HG03469 (cell line): ENCODE measurements around the gene C10orf71.

Experiments
- ATAC-seq: cut with Tn5 transposase; IDR thresholded peaks from one replicate; pipeline ENCODE4 v1.9.1; 2021; ENCODE audit warnings: mild to moderate bottlenecking, moderate library complexity, moderate number of reproducible peaks; ENCODE audit not compliant: unreplicated experiment

C10orf71 gene

DNA sequence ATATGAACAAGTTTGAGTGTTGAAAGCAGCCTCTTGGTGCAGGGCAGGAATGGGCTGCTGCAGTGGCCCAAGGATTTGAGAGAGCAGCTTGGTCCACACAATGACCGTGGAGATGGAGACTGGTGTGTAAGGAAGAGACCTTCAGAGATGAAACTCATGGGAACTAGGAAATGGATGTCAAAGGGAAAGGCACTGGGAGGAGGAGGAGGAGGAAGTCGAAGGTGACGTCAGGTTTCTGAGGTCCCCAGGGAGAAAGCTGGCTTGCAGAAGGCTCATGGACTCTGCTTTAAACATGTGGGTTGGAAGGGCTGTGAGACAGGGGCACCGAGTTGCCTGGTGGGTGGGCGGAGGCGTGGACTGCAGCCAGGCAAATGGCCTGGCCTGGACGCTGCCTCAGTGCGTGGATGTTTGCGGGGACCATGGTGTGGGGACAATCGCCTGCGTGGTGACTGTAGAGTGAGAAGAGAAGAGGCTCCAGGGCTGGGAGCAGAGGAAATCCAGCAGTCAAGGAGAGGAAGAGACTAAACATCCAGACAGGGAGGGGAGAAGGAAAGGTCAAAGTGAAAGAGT lies 14.6 kb downstream of the C10orf71 start:
- no peak for ATAC-seq

- ATAC-seq: no peak
These were observed 15.8 kb downstream of the C10orf71 start for GRCh38 chr10:49314806-49315205.

GRCh38 chr10:49318028-49318427 lies 19.1 kb downstream of the C10orf71 start:
- no peak for ATAC-seq

DNA sequence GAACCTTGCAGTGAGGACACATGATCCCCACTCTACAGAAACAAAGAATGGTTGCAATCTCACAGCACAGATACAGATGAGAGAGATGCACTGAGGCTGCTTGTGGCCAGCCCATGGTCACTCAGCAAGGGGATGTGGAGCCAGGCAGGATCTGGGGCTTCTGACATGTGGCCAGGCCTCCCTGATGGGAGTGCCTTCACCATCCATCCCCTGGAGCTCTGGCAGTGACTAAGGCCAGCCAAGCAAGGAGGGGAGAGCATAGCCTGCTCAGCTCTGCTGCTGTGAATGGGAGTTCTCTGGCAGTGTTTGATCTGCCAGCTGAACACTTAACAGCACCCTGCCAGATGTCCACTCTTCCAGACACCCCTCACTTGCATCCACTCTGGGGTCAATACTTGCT lies 19.8 kb downstream of the C10orf71 start:
- no peak for ATAC-seq

DNA sequence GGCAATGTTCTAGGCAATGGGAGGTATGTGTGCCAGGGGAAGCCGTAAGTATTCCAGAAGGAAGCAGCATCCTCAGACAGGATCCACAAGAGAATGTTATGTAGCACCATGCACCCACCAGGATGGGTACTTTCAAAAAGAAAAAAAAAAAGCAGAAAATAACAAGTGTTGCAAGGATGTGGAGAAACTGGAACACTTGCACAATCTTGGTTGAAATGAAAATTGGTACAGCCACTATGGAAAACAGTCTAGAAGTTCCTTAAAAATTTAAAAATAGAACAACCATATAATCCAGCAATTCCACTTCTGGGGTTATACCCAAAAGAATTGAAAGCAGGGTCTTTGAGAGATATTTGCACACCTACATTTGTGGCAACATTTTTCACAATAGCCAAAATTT lies 20.2 kb downstream of the C10orf71 start:
- no peak for ATAC-seq

DNA sequence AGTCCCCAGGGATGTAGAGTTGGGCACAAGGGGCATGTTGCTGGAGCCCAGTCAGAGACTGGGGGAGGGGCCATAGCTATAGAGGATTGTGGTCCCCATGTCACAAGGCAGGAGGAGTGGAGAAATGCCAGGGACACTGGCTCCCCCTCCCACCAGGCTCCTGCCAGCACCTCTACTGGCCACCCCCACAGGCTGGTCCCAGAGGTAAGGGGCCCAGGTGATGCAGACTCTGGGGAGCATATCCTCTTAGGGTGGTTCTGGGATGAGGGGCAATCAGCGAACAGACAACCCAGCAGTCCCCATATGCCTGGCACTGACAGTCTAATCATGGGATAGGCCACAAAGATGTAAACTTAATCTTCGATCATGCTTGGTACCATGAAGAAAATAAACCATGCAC lies 21.2 kb downstream of the C10orf71 start:
- no peak for ATAC-seq

GRCh38 chr10:49321021-49321420 lies 22.1 kb downstream of the C10orf71 start:
- ATAC-seq: no peak

DNA sequence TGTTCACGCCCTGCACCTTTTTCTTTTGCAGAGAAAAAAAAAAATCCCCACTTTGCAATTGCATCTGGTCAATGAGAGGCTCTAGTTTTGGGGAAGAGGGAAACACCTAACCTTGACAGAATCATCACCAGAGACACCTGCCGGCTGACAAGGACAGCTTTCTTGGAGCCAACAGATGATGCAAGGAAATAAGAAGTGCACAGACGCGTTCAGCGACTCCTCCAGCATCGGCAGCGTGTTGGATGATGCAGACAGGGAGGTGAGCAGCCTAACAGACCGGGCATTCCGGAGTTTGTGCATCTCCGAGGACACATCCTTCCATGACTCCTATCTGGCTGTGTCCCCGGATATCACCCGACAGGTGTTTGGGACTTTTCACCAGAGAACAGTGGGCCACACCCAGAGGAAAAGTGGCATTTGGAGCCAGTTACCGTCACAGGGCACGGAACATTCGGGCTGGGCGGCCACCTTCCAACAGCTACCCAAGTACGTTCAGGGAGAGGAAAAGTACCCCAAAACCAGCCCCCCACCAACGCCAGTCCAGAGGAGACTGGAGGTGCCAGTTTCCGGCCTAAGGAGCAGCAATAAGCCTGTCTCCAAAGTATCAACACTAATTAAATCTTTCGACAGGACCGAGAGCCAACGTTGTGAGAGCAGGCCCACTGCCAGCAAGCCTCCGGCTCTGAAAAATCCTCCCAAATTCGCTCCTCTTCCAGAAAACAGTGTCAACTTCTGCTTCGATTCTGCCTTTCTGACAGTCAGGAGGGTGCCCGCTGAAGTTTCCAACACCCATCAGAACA lies 23.6 kb downstream of the C10orf71 start:
- no peak for ATAC-seq

DNA sequence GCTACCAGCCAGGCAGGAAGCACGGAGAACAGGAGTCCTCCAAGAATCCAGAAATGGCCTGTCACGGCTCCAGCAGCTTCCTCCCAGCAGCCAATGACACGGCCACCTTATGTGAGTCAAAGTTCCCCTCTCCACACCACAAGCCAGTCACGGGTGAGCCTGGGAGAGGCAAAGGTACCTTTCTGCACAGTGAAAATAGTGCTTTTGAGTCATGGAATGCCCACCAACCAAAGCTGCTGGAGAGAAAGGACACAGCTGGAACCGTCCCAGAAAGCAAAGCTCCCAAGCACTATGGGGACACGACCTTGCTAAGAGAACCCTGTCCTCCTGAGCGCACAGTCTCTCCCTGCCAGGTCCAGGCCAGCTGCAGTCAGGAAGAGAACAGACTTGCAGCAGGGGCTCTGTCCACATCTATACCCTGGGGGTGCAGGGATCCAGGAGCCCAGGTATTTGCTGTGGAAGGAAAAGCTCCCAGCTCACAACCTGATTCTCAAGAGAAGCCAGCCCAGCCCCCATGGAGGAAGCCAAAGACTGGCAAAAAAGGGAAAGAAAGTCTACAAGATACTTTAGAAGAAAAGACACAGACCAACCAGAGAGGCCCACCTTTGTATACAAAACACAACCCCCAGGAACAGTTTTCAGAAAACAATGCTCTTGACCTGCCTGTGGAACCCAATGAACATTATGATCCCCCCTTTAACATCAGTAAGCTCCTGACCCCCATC lies 24.4 kb downstream of the C10orf71 start:
- ATAC-seq: no peak

- no peak for ATAC-seq
These were observed 24.9 kb downstream of the C10orf71 start for GRCh38 chr10:49323896-49324270.

DNA sequence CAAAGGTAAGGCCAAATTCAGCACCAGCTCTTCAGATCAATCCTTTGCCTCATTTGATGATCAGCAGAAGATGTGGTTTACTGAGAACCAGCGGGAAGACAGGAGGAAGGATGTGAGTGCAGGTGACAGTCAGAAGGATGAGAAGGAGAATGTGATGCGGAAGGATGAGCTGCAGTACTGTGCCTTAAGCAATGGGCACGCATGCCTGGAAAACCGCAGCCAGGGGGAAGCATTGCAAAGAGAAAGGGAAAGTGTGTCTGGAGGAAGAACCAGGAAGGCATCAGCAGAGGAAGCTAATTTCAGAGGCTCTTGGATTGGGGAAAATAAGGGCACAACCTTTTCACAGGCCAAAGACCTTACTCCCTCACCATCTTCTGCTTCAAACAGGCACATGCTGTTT lies 25.7 kb downstream of the C10orf71 start:
- no peak for ATAC-seq

GRCh38 chr10:49325131-49325915 lies 26.4 kb downstream of the C10orf71 start:
- no peak for ATAC-seq

DNA sequence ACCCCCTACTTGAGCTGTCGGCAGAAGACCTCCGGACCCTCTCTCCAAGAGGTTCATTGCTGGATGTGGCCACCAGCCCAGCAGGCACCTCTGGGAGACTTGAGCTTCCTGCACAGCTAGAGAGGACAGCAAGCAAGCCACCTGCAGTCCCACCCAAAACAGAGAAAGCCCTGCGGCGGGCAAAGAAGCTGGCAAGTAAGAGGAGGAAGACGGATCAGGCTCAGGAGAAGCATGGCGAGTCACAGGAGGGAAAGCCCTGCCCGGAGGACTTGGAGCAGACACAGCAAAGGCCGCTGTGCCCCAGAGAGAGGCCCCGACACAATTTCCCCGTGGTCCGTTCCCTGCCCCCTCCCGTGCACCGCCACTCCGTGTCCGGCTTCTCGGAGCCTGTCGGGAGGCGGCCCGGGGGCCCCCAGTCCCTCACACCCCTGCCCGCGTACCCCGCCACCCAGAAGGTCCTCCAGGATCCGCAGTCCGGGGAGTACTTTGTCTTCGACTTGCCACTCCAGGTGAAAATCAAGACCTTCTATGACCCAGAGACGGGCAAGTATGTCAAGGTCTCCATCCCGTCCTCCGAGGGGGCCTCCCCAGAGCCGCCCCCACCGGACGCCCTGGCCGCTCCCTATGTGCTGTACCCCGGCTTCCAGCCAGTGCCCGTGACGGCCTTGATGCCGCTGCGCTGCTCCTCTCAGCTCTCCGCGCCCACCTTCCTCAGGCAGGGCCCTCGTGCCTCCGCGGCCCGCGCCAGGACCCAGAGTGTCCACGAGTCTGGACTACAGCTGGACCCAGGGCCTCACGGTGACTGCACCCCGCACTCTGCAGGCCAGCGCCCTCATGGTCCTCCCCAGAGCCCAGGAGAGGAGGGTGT lies 27.2 kb downstream of the C10orf71 start:
- ATAC-seq: no peak

DNA sequence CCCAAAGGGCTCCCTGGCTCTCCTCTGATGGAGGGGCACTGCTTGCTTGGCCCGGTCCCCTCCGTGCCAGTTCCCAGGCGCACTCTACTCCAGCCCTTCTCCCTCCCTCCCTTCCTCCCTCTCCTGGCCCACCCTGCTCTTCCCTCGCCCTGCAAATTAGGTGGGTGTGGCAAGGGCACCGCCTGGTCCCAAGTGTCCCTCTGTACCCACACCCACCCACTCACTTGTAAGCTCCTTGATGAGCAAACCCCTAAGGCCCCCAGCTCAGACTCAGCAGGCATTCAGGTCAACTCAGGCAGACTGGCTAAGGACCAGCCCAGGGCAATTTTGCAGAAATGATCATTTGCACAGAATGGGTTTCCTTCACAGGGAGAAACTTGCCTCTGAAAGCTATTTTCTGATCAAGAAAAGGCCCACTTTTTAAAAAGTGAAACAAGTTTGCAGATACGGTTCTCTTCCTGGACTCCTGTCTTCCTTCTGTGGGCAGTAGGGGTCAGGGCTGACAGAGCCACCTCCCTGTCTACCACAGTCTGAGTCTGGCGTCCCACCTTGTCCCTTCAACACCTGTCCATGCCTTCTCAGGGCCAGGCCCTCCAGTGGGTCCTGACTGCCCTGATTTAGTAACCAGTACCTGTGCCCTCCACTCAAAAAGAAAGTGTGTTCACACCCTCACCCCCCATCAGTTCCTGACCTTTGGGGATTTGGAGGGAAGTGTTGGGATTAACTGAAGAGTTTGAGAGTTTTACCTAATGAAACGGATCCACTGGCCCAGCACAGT lies 28.3 kb downstream of the C10orf71 start:
- no peak for ATAC-seq

GRCh38 chr10:49328401-49329145 lies 29.6 kb downstream of the C10orf71 start:
- ATAC-seq: no peak

DNA sequence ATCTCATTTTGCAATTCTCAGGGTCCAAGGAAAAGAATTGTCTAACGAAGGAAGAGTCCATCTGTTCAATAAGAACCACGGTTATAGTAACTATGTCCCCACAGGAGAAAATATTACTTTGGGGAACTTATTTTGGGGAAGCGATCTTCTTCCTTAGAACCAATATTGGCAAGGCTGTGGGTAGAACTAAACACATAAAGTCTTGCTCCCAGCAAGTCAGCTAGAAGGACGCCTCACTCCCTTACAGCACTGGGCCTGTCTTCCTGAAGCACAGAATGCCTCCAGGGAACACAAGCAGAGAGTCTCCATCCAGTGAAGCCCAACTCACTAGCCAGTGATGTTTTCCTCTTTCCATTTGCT lies 30.2 kb downstream of the C10orf71 start:
- no peak for ATAC-seq

DNA sequence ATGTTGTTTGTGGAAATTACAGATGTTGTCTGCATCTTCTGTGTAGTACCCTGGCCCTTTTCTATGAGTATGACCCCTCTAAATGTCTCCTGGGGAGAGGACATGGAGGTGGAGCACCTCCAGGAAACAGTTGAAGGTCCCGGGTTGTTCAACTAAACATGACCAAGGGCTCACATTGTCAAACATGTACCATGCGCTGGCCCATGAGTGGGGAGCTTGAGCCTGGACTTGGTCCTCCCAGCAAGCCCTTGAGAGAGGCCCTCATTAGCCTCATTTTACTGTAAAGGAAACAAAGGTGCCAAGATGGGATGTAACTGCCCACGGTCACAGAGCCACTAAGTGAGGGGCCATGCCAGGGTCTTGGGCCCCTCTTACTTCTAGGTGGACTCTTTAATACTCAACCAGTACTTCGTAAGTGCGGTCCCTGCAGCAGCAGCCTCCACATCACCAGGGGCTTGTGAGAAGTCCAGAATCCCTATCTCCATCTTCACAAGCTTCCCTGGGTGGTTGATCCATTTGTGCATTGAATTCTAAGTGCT lies 31.2 kb downstream of the C10orf71 start:
- no peak for ATAC-seq

GRCh38 chr10:49331431-49331830 lies 32.5 kb downstream of the C10orf71 start:
- ATAC-seq: no peak

DNA sequence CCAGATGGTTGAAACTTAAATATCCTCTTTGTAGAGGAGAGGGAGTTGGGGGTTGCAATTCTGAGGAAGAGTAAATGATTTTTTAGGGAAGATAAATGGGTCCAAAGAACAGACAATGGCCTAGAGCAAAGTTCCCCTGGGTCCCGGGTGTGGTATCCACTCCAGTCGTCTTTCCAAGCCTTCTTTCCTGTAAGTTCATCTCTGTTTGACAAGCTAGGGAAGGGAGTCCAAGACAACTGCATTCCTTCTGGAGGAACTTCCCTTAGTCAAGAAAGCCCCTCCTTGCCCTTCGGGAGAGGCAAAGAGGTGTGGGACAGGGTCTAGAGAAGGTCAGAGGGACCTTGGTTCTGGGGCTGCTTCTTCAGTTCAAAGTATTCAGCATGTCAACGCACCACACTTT lies 33.4 kb downstream of the C10orf71 start:
- ATAC-seq: no peak
